NCI-H1048 (cell line): ENCODE measurements around the gene AMACR.
"Not testable (repeated sequence)": the region's sequence is repeated elsewhere in the genome, so short reads cannot be mapped to it uniquely, and the experiment has no call there.

Experiments used
- DNase-seq: peaks from one replicate; lab custom pipeline; 2025; lab: John Stamatoyannopoulos, UW

AMACR gene

GRCh38 chr5:34037726-34038125 is 29.9 kb upstream of the AMACR start:
- DNase-seq, result no peak

GRCh38 chr5:34035756-34036155 is 27.9 kb upstream of the AMACR start:
- DNase-seq, result no peak

- DNase-seq, result no peak
Observed at GRCh38 chr5:34034534-34035327, 26.9 kb upstream of the AMACR start.

- DNase-seq, result no peak
Observed at GRCh38 chr5:34031966-34032365, 24.1 kb upstream of the AMACR start.

- DNase-seq, result no peak
Observed at GRCh38 chr5:34031117-34031516, 23.3 kb upstream of the AMACR start.

- DNase-seq, result not testable (repeated sequence)
Observed at GRCh38 chr5:34030585-34030984, 22.7 kb upstream of the AMACR start.

- no peak for DNase-seq
Observed at GRCh38 chr5:34030048-34030447, 22.2 kb upstream of the AMACR start.

GRCh38 chr5:34028349-34028748 is 20.5 kb upstream of the AMACR start:
- DNase-seq, result no peak

- DNase-seq, result no peak
Observed at GRCh38 chr5:34026089-34026761, 18.4 kb upstream of the AMACR start.

- no peak for DNase-seq
Observed at GRCh38 chr5:34022121-34022705, 14.4 kb upstream of the AMACR start.

GRCh38 chr5:34021334-34021733 is 13.5 kb upstream of the AMACR start:
- no peak for DNase-seq

GRCh38 chr5:34020726-34021125 is 12.9 kb upstream of the AMACR start:
- DNase-seq, result no peak

- DNase-seq, result no peak
Observed at GRCh38 chr5:34017254-34017653, 9.4 kb upstream of the AMACR start.

- DNase-seq, result no peak
Observed at GRCh38 chr5:34016750-34017149, 8.9 kb upstream of the AMACR start.

- no peak for DNase-seq
Observed at GRCh38 chr5:34016222-34016621, 8.4 kb upstream of the AMACR start.

- no peak for DNase-seq
Observed at GRCh38 chr5:34015120-34015822, 7.4 kb upstream of the AMACR start.

GRCh38 chr5:34014626-34015025 is 6.8 kb upstream of the AMACR start:
- DNase-seq, result no peak

GRCh38 chr5:34013547-34013946 is 5.7 kb upstream of the AMACR start:
- no peak for DNase-seq

- DNase-seq, result no peak
Observed at GRCh38 chr5:34012791-34013190, 4.9 kb upstream of the AMACR start.

GRCh38 chr5:34011536-34011935 is 3.7 kb upstream of the AMACR start:
- no peak for DNase-seq

GRCh38 chr5:34010146-34010545 is 2.3 kb upstream of the AMACR start:
- not testable (repeated sequence) for DNase-seq

GRCh38 chr5:34009610-34010009 is 1.8 kb upstream of the AMACR start:
- no peak for DNase-seq

- no peak for DNase-seq
Observed at GRCh38 chr5:34008802-34009201, 952 bp upstream of the AMACR start.
